A673 (cell line): ENCODE data around the gene DMGDH.

ENCODE experiments used
- EZH2 ChIP-seq: fragments of 200-600 bp; sonication (generic); IDR thresholded peaks from 2 replicates; pipeline ENCODE4 v1.6.1; 2017; ENCODE audit warnings: borderline replicate concordance, low read depth, mild to moderate bottlenecking, mixed read lengths, antibody characterized with exemption, low read length; ENCODE audit not compliant: poor library complexity, severe bottlenecking
- TF ChIP-seq, protein P1 (sequence below): fragments of 300-800, 200-600 bp; sonication (generic); conservative IDR thresholded peaks from 2 replicates; pipeline ENCODE4 v1.5.1; 2017; ENCODE audit warnings: low read depth, mild to moderate bottlenecking, antibody characterized with exemption, low read length, moderate library complexity, mixed read lengths

DNA sequence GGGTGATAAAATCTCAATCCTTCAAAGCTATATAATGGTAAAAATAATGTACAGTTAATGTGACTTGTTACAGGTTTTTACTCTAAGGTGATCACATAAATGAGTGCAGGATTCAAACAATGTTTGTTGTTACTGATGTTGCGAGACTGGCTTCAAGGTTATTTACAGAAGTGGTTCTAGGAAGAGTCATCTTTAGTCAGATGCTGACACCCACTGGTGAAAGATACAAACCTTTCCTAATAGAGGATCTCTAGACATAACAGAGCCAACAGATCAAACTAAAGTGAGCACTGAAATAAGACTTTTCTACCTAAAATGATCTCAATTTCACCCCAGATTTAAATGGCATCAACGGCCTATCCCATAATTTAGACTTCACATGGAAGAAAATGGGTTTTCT, 104.6 kb downstream of the DMGDH start:
- no peak for TF ChIP-seq EZH2
- TF ChIP-seq, protein P1, sequence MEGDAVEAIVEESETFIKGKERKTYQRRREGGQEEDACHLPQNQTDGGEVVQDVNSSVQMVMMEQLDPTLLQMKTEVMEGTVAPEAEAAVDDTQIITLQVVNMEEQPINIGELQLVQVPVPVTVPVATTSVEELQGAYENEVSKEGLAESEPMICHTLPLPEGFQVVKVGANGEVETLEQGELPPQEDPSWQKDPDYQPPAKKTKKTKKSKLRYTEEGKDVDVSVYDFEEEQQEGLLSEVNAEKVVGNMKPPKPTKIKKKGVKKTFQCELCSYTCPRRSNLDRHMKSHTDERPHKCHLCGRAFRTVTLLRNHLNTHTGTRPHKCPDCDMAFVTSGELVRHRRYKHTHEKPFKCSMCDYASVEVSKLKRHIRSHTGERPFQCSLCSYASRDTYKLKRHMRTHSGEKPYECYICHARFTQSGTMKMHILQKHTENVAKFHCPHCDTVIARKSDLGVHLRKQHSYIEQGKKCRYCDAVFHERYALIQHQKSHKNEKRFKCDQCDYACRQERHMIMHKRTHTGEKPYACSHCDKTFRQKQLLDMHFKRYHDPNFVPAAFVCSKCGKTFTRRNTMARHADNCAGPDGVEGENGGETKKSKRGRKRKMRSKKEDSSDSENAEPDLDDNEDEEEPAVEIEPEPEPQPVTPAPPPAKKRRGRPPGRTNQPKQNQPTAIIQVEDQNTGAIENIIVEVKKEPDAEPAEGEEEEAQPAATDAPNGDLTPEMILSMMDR, result peak; percentile 54
